ENCODE measurements around the gene PRTN3.

The PRTN3 gene

GRCh38 chr19:843836-844545 lies 3.2 kb downstream of the PRTN3 start:
- no peak for TF ChIP-seq TAF1 (IDR thresholded peaks at IDR 0.05; ENCODE audit: borderline replicate concordance, insufficient read depth, low read length)
- no peak for TF ChIP-seq POLR2AphosphoS5 (IDR thresholded peaks at IDR 0.05; ENCODE audit: low read depth, low read length)
- TF ChIP-seq FOXP2 (optimal IDR thresholded peaks at IDR 0.05; ENCODE audit: borderline replicate concordance, extremely low read depth, extremely low read length, insufficient read depth) = no peak
- no peak for TF ChIP-seq SIN3A (IDR thresholded peaks at IDR 0.05; ENCODE audit: borderline replicate concordance, insufficient read depth, low read length)
- no peak for TF ChIP-seq REST (IDR thresholded peaks at IDR 0.05; ENCODE audit: insufficient read depth in 1 of 2, low read depth in 2 of 2, low read length in 2 of 2)

GRCh38 chr19:844546-844971 lies 3.8 kb downstream of the PRTN3 start:
- TF ChIP-seq TAF1 (IDR thresholded peaks at IDR 0.05; ENCODE audit: borderline replicate concordance, insufficient read depth, low read length) (no peak), POLR2AphosphoS5 (IDR thresholded peaks at IDR 0.05; ENCODE audit: low read depth, low read length) (no peak), SIN3A (IDR thresholded peaks at IDR 0.05; ENCODE audit: borderline replicate concordance, insufficient read depth, low read length) (no peak), FOXP2 (optimal IDR thresholded peaks at IDR 0.05; ENCODE audit: borderline replicate concordance, extremely low read depth, extremely low read length, insufficient read depth) (no peak), REST (IDR thresholded peaks at IDR 0.05; ENCODE audit: insufficient read depth in 1 of 2, low read depth in 2 of 2, low read length in 2 of 2) (no peak)

GRCh38 chr19:845707-846521 lies 5.1 kb downstream of the PRTN3 start:
- TF ChIP-seq FOXP2 (optimal IDR thresholded peaks at IDR 0.05; ENCODE audit: borderline replicate concordance, extremely low read depth, extremely low read length, insufficient read depth) (no peak), TAF1 (IDR thresholded peaks at IDR 0.05; ENCODE audit: borderline replicate concordance, insufficient read depth, low read length) (no peak), POLR2AphosphoS5 (IDR thresholded peaks at IDR 0.05; ENCODE audit: low read depth, low read length) (no peak), SIN3A (IDR thresholded peaks at IDR 0.05; ENCODE audit: borderline replicate concordance, insufficient read depth, low read length) (no peak), REST (IDR thresholded peaks at IDR 0.05; ENCODE audit: insufficient read depth in 1 of 2, low read depth in 2 of 2, low read length in 2 of 2) (no peak)

GRCh38 chr19:848386-848921 lies 7.7 kb downstream of the PRTN3 start:
- TF ChIP-seq TAF1 (IDR thresholded peaks at IDR 0.05; ENCODE audit: borderline replicate concordance, insufficient read depth, low read length) (no peak), SIN3A (IDR thresholded peaks at IDR 0.05; ENCODE audit: borderline replicate concordance, insufficient read depth, low read length) (no peak)

GRCh38 chr19:850221-850978 lies 9.6 kb downstream of the PRTN3 start:
- no peak for TF ChIP-seq POLR2AphosphoS5 (IDR thresholded peaks at IDR 0.05; ENCODE audit: low read depth, low read length)
- no peak for TF ChIP-seq TAF1 (IDR thresholded peaks at IDR 0.05; ENCODE audit: borderline replicate concordance, insufficient read depth, low read length)
- TF ChIP-seq REST (IDR thresholded peaks at IDR 0.05; ENCODE audit: insufficient read depth in 1 of 2, low read depth in 2 of 2, low read length in 2 of 2) = no peak
- peak; percentile 54 for TF ChIP-seq FOXP2 (optimal IDR thresholded peaks at IDR 0.05; ENCODE audit: borderline replicate concordance, extremely low read depth, extremely low read length, insufficient read depth)
- TF ChIP-seq SIN3A (IDR thresholded peaks at IDR 0.05; ENCODE audit: borderline replicate concordance, insufficient read depth, low read length) = no peak
